ENCODE results near the gene SHF. TPM values are rescaled to one million over a fixed set of nuclear protein-coding genes. Genes with fewer than 3 reads are reported as not detected.
"Not testable (repeated sequence)": the region's sequence is repeated elsewhere in the genome, so short reads cannot be mapped to it uniquely, and the experiment has no call there.

Gene SHF, protein sequence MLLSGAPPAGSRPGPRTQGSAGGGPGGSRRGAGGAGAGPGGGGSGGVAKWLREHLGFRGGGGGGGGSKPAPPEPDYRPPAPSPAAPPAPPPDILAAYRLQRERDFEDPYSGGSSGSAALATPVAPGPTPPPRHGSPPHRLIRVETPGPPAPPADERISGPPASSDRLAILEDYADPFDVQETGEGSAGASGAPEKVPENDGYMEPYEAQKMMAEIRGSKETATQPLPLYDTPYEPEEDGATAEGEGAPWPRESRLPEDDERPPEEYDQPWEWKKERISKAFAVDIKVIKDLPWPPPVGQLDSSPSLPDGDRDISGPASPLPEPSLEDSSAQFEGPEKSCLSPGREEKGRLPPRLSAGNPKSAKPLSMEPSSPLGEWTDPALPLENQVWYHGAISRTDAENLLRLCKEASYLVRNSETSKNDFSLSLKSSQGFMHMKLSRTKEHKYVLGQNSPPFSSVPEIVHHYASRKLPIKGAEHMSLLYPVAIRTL
- total RNA-seq, result 1 to 10 TPM; 4.4 to 10.0 (median 7.4) TPM

DNA sequence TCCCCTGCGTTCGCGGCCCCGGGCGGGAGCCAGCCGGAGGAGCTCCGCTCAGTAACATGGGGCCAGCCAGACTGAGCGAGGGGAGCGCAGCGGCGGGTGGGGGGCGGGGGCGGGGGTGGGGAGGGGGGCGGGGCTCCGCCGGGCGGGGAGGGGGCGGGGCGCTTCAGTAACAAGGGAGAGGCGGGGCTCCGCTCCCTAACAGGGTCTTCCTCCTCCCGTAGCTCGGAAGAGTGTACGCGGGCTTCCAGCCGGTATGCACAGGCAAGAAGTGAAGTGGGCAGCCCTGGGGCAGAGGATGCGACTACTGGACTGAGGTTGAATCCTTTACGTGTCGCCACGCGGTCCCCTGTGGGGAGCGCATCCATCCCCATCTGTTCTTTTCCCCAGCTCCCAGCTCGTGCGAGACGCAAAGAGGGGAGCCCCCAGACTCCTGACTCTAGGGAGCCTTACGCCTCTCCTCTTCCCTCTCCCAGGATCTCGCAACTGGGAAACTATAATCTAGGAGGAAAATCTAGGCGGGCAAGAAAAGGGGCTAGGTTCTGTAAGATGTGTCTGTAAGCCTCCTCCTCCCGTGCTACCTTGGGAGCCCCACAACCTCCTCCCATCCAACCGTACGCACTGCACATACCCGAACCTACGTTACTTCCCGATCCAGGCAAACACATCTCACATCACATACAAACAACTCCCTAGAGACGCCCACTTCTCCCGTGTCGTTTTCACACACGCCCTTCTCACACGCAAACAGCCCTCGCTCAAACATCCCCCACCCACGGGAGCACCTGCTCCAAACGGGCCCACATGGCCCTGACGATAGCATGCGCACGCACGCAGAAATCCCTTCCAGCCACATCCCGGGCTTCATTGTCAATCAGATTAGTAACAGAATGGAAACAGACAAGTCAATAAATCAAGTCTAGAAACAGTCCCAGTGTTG is at the start of gene SHF:
Gene SHF (minus strand): TSS at position 73 of the 937 bp plus-strand sequence. CDS start 15 bp downstream, at position 58.
- peak within 1 kb of the TSS; percentile 71 to 87 for H3K4me3 ChIP-seq
- no peaks in the 10 kb centered on the region for H3K36me3 ChIP-seq
- no peaks in the 10 kb centered on the region for H3K9me3 ChIP-seq
- 0 to 1% methylated on average over 21 of the region's 57 CpGs for WGBS, 2 donors (ENCODE audit: low coverage in 1 of 2)
- TF ChIP-seq EP300 (IDR thresholded peaks at IDR 0.05), result no peak
- TF ChIP-seq, protein P1, sequence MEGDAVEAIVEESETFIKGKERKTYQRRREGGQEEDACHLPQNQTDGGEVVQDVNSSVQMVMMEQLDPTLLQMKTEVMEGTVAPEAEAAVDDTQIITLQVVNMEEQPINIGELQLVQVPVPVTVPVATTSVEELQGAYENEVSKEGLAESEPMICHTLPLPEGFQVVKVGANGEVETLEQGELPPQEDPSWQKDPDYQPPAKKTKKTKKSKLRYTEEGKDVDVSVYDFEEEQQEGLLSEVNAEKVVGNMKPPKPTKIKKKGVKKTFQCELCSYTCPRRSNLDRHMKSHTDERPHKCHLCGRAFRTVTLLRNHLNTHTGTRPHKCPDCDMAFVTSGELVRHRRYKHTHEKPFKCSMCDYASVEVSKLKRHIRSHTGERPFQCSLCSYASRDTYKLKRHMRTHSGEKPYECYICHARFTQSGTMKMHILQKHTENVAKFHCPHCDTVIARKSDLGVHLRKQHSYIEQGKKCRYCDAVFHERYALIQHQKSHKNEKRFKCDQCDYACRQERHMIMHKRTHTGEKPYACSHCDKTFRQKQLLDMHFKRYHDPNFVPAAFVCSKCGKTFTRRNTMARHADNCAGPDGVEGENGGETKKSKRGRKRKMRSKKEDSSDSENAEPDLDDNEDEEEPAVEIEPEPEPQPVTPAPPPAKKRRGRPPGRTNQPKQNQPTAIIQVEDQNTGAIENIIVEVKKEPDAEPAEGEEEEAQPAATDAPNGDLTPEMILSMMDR (IDR thresholded peaks at IDR 0.05), result no peak
- TF ChIP-seq POLR2AphosphoS5 (IDR thresholded peaks at IDR 0.05), result peak; percentile 40
- TF ChIP-seq POLR2A (IDR thresholded peaks at IDR 0.05), result peak; percentile 5 to 10
- ATAC-seq, result peak; percentile 79
- peak within 1 kb of the TSS; percentile 65 to 92 (median 90) for H3K27ac ChIP-seq
- peaks cover 0 to 41% (median 6%) of the 10 kb centered on the region in 3 donors for H3K4me1 ChIP-seq
- H3K27me3 ChIP-seq, result no peaks in the 10 kb centered on the region

DNA sequence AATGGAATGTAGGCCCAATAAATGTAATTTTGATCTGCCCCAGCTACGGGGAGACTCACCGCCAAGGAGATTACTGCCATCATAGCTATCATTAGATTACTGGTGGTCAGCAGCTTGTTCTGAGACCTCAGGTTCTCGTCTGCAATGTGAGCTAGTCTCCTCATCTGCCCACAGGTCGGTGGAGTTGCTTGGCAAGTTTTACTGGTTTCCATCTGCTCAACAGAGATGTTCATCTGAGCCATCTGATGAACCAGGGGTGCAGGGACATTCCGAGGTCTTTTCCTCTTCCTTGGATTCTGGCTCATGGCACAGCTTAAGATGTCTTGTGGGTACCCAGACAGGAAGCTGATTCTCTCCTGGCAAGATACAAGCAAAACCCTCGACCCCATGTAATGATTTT is 49.0 kb upstream of the SHF start:
- H3K4me3 ChIP-seq, ATAC-seq, H3K27me3 ChIP-seq, H3K27ac ChIP-seq, H3K4me1 ChIP-seq, H3K36me3 ChIP-seq: not testable (repeated sequence)
- H3K9me3 ChIP-seq, result peaks cover 0 to 55% (median 0%) of the 10 kb centered on the region in 3 donors
- WGBS, 2 donors (ENCODE audit: low coverage in 1 of 2), result 33 to 54% methylated on average over 3 to 6 of the region's 6 CpGs

DNA sequence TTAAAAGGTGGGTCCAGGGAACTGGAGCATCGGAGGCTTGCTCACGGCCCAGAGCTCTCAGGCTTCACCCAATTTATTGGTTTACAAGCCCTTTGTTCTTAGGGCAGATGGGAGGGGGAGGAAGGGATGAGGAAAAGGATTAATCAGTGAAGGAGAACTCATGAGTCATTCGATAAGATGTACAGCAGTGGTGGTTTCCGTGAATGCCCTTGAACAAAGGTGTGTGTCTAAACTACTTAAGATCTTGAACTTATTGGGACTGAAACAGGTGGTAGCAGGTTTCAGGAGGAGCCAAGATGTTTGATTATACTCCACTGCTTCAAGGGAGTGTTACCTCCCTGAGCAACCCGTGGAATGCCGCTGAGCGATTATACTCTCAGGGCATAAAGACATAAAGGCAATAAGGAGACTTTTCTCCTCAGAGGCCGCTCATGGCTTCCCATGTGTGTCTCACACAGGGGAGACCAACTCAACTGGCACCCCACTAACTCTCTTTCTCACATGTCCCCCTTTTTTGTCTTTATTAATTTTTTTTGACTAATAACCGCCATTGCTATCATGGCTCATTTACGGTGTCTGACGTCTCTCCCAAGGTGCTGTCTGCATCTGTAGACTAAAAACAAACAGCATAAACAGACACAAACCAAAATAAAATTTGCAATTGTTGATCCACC is 46.9 kb upstream of the SHF start:
- TF ChIP-seq, protein P1 (IDR thresholded peaks at IDR 0.05), result no peak
- TF ChIP-seq POLR2AphosphoS5 (IDR thresholded peaks at IDR 0.05), result no peak
- no peak for TF ChIP-seq EP300 (IDR thresholded peaks at IDR 0.05)
- no peak for TF ChIP-seq POLR2A (IDR thresholded peaks at IDR 0.05)
- no peak for ATAC-seq
- Histone ChIP-seq H3K4me1 (no peaks in the 10 kb centered on the region), H3K27me3 (no peaks in the 10 kb centered on the region), H3K36me3 (no peaks in the 10 kb centered on the region), H3K9me3 (peaks cover 0 to 34% (median 0%) of the 10 kb centered on the region in 3 donors), H3K27ac (no peak overlapping the region), H3K4me3 (no peak overlapping the region)
- 60 to 79% methylated on average over 6 to 10 of the region's 11 CpGs for whole genome bisulfite sequencing, 2 donors (ENCODE audit: low coverage in 1 of 2)

DNA sequence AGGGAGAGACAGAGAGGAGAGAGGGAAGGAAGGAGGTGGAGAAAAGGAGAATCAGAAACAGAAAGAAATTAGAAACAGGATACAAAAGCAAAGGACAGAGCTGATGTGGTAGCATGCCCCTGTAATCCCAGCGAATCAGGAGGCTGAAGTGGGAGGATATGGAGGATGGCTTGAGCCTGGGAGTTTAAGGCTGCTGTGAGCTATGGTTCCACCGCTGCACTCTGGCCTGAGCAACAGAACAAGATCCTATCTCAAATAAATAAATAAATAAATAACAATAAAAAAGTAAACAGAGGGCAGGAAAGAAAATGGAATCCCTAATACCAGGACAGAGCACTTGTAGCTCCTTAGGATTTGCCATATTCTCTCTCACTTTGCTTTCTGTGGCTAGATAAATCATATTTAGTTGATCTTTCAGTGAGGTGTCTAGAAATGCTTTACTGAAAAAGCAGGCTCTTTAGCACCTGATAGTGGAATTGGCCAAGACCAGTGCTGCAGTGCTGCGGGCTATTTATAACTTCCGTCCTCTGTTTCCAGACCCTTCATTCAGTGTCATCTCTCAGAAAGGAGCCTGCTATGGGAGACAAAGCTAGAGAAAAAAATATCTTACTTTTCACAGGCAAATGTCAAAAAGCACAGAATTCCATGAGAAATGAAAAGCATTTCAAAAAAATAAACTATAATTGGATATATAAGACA is 44.2 kb upstream of the SHF start:
- peaks cover 0 to 24% (median 0%) of the 10 kb centered on the region in 3 donors for H3K9me3 ChIP-seq
- TF ChIP-seq, protein P1 (IDR thresholded peaks at IDR 0.05), result no peak
- TF ChIP-seq POLR2A (IDR thresholded peaks at IDR 0.05) (no peak), POLR2AphosphoS5 (IDR thresholded peaks at IDR 0.05) (no peak), EP300 (IDR thresholded peaks at IDR 0.05) (no peak)
- no peak overlapping the region for H3K27ac ChIP-seq
- no peak overlapping the region for H3K4me3 ChIP-seq
- no peaks in the 10 kb centered on the region for H3K27me3 ChIP-seq
- 44 to 69% methylated on average over 2 to 4 of the region's 4 CpGs for WGBS, 2 donors (ENCODE audit: low coverage in 1 of 2)
- no peak for ATAC-seq
- H3K4me1 ChIP-seq, result no peaks in the 10 kb centered on the region
- no peaks in the 10 kb centered on the region for H3K36me3 ChIP-seq
